H9 (cell line): ENCODE data around the gene CFAP57. TPM values are rescaled to one million over a fixed set of nuclear protein-coding genes. Genes with fewer than 3 reads are reported as not detected.

Source experiments
- DNase-seq: peaks from one replicate; pipeline ENCODE4 v3.0.0-alpha.2; 2017
- H2AFZ ChIP-seq: one replicate; pipeline ENCODE4 v1.6.1; 2013; ENCODE audit warnings: mild to moderate bottlenecking, low read length, control low read depth, moderate library complexity
- H2AK5ac ChIP-seq: 2 replicates; pipeline ENCODE4 v1.6.1; 2013; ENCODE audit warnings: low read length, control low read depth, mixed read lengths; ENCODE audit not compliant: insufficient read length
- H2BK120ac ChIP-seq: one replicate; pipeline ENCODE4 v1.6.1; 2013; ENCODE audit warnings: low read depth, mild to moderate bottlenecking, low read length, control low read depth, inconsistent platforms; ENCODE audit not compliant: poor library complexity, severe bottlenecking
- H2BK12ac ChIP-seq: 2 replicates; pipeline ENCODE4 v1.6.1; 2013; ENCODE audit warnings: low read length, control low read depth, mixed read lengths, low read depth; ENCODE audit not compliant: insufficient read length
- H2BK15ac ChIP-seq: 2 replicates; pipeline ENCODE4 v1.6.1; 2013; ENCODE audit warnings: low read depth, low read length, control low read depth
- H2BK20ac ChIP-seq: one replicate; pipeline ENCODE4 v1.6.1; 2013; ENCODE audit warnings: low read depth, mild to moderate bottlenecking, low read length, control low read depth, inconsistent platforms; ENCODE audit not compliant: poor library complexity, severe bottlenecking
- H2BK5ac ChIP-seq: 2 replicates; pipeline ENCODE4 v1.6.1; 2013; ENCODE audit warnings: low read length, control low read depth, mixed read lengths; ENCODE audit not compliant: insufficient read length
- H3K14ac ChIP-seq: 2 replicates; pipeline ENCODE4 v1.6.1; 2013; ENCODE audit warnings: low read length, control low read depth; ENCODE audit not compliant: insufficient read depth
- H3K18ac ChIP-seq: 2 replicates; pipeline ENCODE4 v1.6.1; 2013; ENCODE audit warnings: low read depth, mild to moderate bottlenecking, mixed read lengths, low read length, control low read depth; ENCODE audit not compliant: insufficient read length
- H3K23ac ChIP-seq: 2 replicates; pipeline ENCODE4 v1.6.1; 2013; ENCODE audit warnings: low read length, control low read depth, mixed read lengths, low read depth; ENCODE audit not compliant: insufficient read length
- H3K23me2 ChIP-seq: 2 replicates; pipeline ENCODE4 v1.6.1; 2013; ENCODE audit warnings: low read depth, mild to moderate bottlenecking, mixed read lengths, low read length, control low read depth; ENCODE audit not compliant: insufficient read length, poor library complexity, severe bottlenecking
- H3K27ac ChIP-seq: 2 replicates; pipeline ENCODE4 v1.5.1; 2013; ENCODE audit warnings: low read length, control low read depth, mixed read lengths, low read depth; ENCODE audit not compliant: insufficient read length
- H3K27me3 ChIP-seq: 2 replicates; pipeline ENCODE4 v1.6.1; 2013; ENCODE audit warnings: low read length, control low read depth, inconsistent platforms; ENCODE audit not compliant: insufficient read depth
- H3K4ac ChIP-seq: 2 replicates; pipeline ENCODE4 v1.6.1; 2013; ENCODE audit warnings: low read depth, mild to moderate bottlenecking, control low read depth, inconsistent platforms, low read length, moderate library complexity
- H3K4me1 ChIP-seq: 2 replicates; pipeline ENCODE4 v1.6.1; 2013; ENCODE audit warnings: low read length, control low read depth, inconsistent platforms; ENCODE audit not compliant: insufficient read depth
- H3K4me2 ChIP-seq: 2 replicates; pipeline ENCODE4 v1.6.1; 2013; ENCODE audit warnings: low read length, control low read depth, mixed read lengths; ENCODE audit not compliant: insufficient read length, insufficient read depth
- H3K56ac ChIP-seq: 2 replicates; pipeline ENCODE4 v1.6.1; 2013; ENCODE audit warnings: low read depth, mild to moderate bottlenecking, mixed read lengths, low read length, control low read depth; ENCODE audit not compliant: insufficient read length
- H3K79me1 ChIP-seq: 2 replicates; pipeline ENCODE4 v1.6.1; 2013; ENCODE audit warnings: low read depth, mild to moderate bottlenecking, moderate library complexity, low read length, control low read depth, inconsistent platforms; ENCODE audit not compliant: insufficient read depth, poor library complexity, severe bottlenecking
- H3K79me2 ChIP-seq: 2 replicates; pipeline ENCODE4 v1.6.1; 2013; ENCODE audit warnings: low read length, control low read depth, inconsistent platforms; ENCODE audit not compliant: insufficient read depth
- H3K9ac ChIP-seq: 2 replicates; pipeline ENCODE4 v1.6.1; 2013; ENCODE audit warnings: low read length, control low read depth, mixed read lengths; ENCODE audit not compliant: insufficient read length; ENCODE audit errors: extremely low read depth
- H3K9me3 ChIP-seq: one replicate; pipeline ENCODE4 v1.6.1; 2013; ENCODE audit warnings: low read depth, low read length, inconsistent platforms; ENCODE audit not compliant: control insufficient read depth
- H3T11ph ChIP-seq: one replicate; pipeline ENCODE4 v1.6.1; 2013; ENCODE audit warnings: mild to moderate bottlenecking, low read length, control low read depth, inconsistent platforms
- H4K20me1 ChIP-seq: one replicate; pipeline ENCODE4 v1.6.1; 2013; ENCODE audit not compliant: control insufficient read depth, insufficient read length, insufficient read depth
- H4K5ac ChIP-seq: 2 replicates; pipeline ENCODE4 v1.6.1; 2013; ENCODE audit warnings: low read depth, mild to moderate bottlenecking, mixed read lengths, low read length, control low read depth; ENCODE audit not compliant: insufficient read length
- H4K8ac ChIP-seq: replicated peaks from 2 replicates; pipeline ENCODE4 v1.6.1; 2013; ENCODE audit warnings: low read length, control low read depth, mixed read lengths, low read depth; ENCODE audit not compliant: insufficient read length
- H4K91ac ChIP-seq: 2 replicates; pipeline ENCODE4 v1.6.1; 2013; ENCODE audit warnings: low read depth, mild to moderate bottlenecking, moderate library complexity, mixed read lengths, low read length, control low read depth; ENCODE audit not compliant: insufficient read length
- H3K27ac Mint-ChIP-seq, 3 experiments: 2 replicates in 2 of 3; 3 replicates in 1 of 3; pipeline ENCODE4 v1.8.0; 2020 to 2021; ENCODE audit warnings: mixed read lengths in 3 of 3, mild to moderate bottlenecking in 1 of 3, moderate library complexity in 1 of 3
- H3K27me3 Mint-ChIP-seq: 2 replicates; pipeline ENCODE4 v1.8.0; 2021; ENCODE audit warnings: low read depth, mild to moderate bottlenecking, moderate library complexity, mixed read lengths
- H3K36me3 Mint-ChIP-seq, 3 experiments: 2 replicates in 2 of 3; 3 replicates in 1 of 3; pipeline ENCODE4 v1.8.0; 2020 to 2021; ENCODE audit warnings: low read depth in 3 of 3, mixed read lengths in 3 of 3; ENCODE audit not compliant: insufficient read depth in 1 of 3
- H3K4me1 Mint-ChIP-seq, 2 experiments: 2 replicates each; pipeline ENCODE4 v1.8.0; 2020; ENCODE audit warnings: mixed read lengths in 2 of 2
- H3K4me3 Mint-ChIP-seq, 2 experiments: 2 replicates in 1 of 2; 3 replicates in 1 of 2; pipeline ENCODE4 v1.8.0; 2020 to 2021; ENCODE audit warnings: mild to moderate bottlenecking in 2 of 2, mixed read lengths in 2 of 2, moderate library complexity in 1 of 2
- H3K9me3 Mint-ChIP-seq, 2 experiments: 2 replicates in 1 of 2; 3 replicates in 1 of 2; pipeline ENCODE4 v1.8.0; 2020; ENCODE audit warnings: mild to moderate bottlenecking in 2 of 2, mixed read lengths in 2 of 2, moderate library complexity in 1 of 2
- CTCF ChIP-seq: fragments of 200-600 bp; sonication (generic); conservative IDR thresholded peaks from 3 replicates; pipeline ENCODE4 v1.8.0; 2021; ENCODE audit warnings: antibody characterized with exemption, mild to moderate bottlenecking
- WGBS: extraction: QIAGEN DNeasy Blood & Tissue Kit; methylation state at CpG from one replicate; pipeline ENCODE4 v1.1.7; 2013; ENCODE audit warnings: missing lambda C conversion rate, low lambda C conversion rate, mixed read lengths; ENCODE audit not compliant: insufficient read length; ENCODE audit errors: extremely low coverage; 5-methylcytosine and 5-hydroxymethylcytosine counted together
- total RNA-seq: library from RNA; stranded (reverse); gene quantifications from 2 replicates; pipeline ENCODE4 v1.2.1, GENCODE V29; 2021

The CFAP57 gene
- total RNA-seq, 1 experiment from 2014 or later: 0.33 TPM

GRCh38 chr1:43286115-43286514 lies 114.0 kb downstream of the CFAP57 start:
- no peak overlapping the region for H2AK5ac ChIP-seq
- no peak overlapping the region for H4K91ac ChIP-seq
- H3K27ac ChIP-seq: no peak overlapping the region
- no peak overlapping the region for H3K18ac ChIP-seq
- peaks cover 0 to 6% (median 4%) of the 10 kb centered on the region in 3 experiments; a peak in 4 of 7 replicates for H3K36me3 Mint-ChIP-seq
- H3K9me3 Mint-ChIP-seq: no peaks in the 10 kb centered on the region
- no peak overlapping the region for H2BK120ac ChIP-seq
- H3T11ph ChIP-seq: no peak overlapping the region
- peaks cover 24 to 27% of the 10 kb centered on the region in 2 experiments for H3K4me1 Mint-ChIP-seq
- no peaks in the 10 kb centered on the region for H3K27me3 ChIP-seq
- H3K27ac Mint-ChIP-seq: peak overlapping the region in 2 of 3 experiments; percentile 40 to 84; a peak in 4 of 7 replicates
- H3K9ac ChIP-seq: no peak overlapping the region
- H3K14ac ChIP-seq: no peak overlapping the region
- DNase-seq: no peak
- TF ChIP-seq CTCF: no peak
- no peak overlapping the region for H2BK12ac ChIP-seq
- H2BK5ac ChIP-seq: no peak overlapping the region
- H3K4ac ChIP-seq: no peak overlapping the region
- H3K27me3 Mint-ChIP-seq: peaks cover 3% of the 10 kb centered on the region
- H3K56ac ChIP-seq: no peak overlapping the region
- H2BK20ac ChIP-seq: no peak overlapping the region
- no peak overlapping the region for H2BK15ac ChIP-seq
- no peaks in the 10 kb centered on the region for H4K20me1 ChIP-seq
- no peaks in the 10 kb centered on the region for H3K79me1 ChIP-seq
- H3K79me2 ChIP-seq: no peaks in the 10 kb centered on the region
- no peak overlapping the region for H3K23ac ChIP-seq
- H3K4me2 ChIP-seq: no peak overlapping the region
- peak overlapping the region; percentile 26 to 61; a peak in 3 of 5 replicates for H3K4me3 Mint-ChIP-seq
- H4K8ac ChIP-seq: no peak overlapping the region
- H3K23me2 ChIP-seq: peaks cover 3% of the 10 kb centered on the region
- H3K9me3 ChIP-seq: no peaks in the 10 kb centered on the region
- no peak overlapping the region for H4K5ac ChIP-seq
- peaks cover 7% of the 10 kb centered on the region; the same call in 1 of the 2 replicates for H3K4me1 ChIP-seq
- no CpG with 5 or more reads among the region's 11 CpGs for WGBS
- no peak overlapping the region for H2AFZ ChIP-seq
